GM21360 (cell line): Measurements from ENCODE around the gene EDEM1.
A peak's percentile ranks its signal among the peaks of the same experiment; 100 is the strongest.
"Not testable (repeated sequence)": the region's sequence is repeated elsewhere in the genome, so short reads cannot be mapped to it uniquely, and the experiment has no call there.

ENCODE experiments used
- ATAC-seq: cut with Tn5 transposase; IDR thresholded peaks from one replicate; pipeline ENCODE4 v1.9.1; 2021; ENCODE audit warnings: mild to moderate bottlenecking, moderate library complexity; ENCODE audit not compliant: unreplicated experiment

Gene EDEM1

DNA sequence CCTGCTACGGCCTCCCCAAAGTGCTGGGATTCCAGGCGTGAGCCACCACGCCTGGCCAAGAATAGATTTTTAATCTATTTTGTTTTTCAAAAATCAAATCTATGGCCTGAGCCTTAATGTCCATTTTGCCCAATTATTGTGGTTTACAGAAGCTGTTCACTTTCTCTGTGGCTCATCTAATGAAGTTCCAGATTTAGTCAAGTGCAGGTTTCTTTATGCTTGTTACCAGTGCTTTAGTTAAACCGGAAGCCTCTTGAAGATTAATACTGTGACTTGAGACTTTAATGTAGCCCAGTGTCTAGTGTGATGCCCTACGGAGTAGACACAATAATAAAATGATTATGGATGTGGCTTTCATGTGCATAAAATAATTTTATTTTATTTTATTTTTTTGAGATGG is 16.5 kb upstream of the EDEM1 start:
- ATAC-seq, result no peak

GRCh38 chr3:5172018-5172417 is 15.5 kb upstream of the EDEM1 start:
- ATAC-seq, result no peak

- ATAC-seq, result not testable (repeated sequence)
Observed at GRCh38 chr3:5179036-5179435, 8.5 kb upstream of the EDEM1 start.

- ATAC-seq, result peak; percentile 60
Observed at GRCh38 chr3:5181469-5182141, 5.9 kb upstream of the EDEM1 start.

DNA sequence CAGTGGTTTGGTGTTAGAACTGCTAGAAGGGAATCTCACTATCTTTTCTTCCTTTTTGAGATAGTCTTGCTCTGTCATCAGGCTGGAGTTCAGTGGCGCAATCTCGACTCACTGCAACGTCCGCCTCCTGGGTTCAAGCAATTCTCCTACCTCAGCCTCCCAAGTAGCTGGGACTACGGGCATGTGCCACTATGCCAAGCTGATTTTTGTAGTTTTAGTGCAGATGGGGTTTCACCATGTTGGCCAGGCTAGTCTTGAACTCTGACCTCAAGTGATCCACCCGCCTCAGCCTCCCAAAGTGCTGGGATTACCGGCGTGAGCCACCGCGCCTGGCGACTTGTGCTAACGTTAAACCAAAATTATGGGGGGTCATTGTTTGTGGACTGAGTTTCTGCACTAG is 3.8 kb upstream of the EDEM1 start:
- ATAC-seq, result not testable (repeated sequence)

DNA sequence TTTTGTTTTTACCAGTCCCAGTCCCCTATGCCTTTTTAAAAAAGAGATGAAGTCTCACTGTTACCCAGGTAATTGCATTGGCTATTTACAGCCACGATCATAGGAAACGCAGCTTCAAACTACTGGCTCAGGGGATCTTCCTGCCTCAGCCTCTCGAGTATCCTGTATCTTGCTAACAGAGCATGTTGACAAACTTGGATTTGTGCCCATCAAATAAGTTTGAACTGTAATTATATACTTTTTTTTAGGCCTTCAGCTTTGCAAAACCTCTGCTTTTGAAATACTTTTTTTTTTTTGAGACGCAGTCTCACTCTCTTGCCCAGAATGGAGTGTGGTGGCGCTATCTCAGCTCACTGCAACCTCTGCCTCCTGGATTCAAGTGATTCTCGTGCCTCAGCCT is 3.0 kb upstream of the EDEM1 start:
- no peak for ATAC-seq

DNA sequence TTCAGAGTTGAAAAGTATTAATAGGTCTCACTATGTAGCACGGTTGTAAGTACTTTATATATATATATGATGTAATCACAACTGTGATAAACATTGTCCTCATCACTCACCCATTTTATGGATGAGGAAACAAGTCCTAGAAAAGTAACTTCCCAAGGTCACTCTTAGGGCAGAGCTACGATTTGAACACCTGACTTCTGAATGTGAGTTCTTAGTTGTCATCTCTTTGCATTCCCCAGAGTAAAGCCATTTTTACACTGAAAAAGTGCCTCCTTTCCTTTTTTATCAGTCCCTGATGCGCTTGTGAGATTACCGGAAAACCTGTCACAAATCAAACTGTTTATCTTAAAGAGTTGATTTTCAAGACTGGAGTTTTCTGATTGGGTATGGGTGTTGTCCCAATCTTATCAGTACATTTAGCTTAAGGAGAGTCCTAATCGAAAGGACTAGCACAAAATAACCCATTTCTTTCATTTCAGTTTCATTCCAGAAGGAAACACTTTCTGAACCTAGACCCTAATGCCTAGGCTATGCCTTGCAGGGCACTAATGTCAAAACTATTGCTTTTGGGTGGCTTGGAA is 2.3 kb upstream of the EDEM1 start:
- ATAC-seq, result no peak

- peak; percentile 18 for ATAC-seq
Observed at GRCh38 chr3:5186089-5186857, 1.2 kb upstream of the EDEM1 start.

- no peak for ATAC-seq
Observed at GRCh38 chr3:5186858-5187155, 700 bp upstream of the EDEM1 start.

- ATAC-seq, result peak; percentile 3
Observed at GRCh38 chr3:5187920-5188418, 462 bp downstream of the EDEM1 start.

- ATAC-seq, result no peak
Observed at GRCh38 chr3:5188419-5189221, 1.1 kb downstream of the EDEM1 start.

DNA sequence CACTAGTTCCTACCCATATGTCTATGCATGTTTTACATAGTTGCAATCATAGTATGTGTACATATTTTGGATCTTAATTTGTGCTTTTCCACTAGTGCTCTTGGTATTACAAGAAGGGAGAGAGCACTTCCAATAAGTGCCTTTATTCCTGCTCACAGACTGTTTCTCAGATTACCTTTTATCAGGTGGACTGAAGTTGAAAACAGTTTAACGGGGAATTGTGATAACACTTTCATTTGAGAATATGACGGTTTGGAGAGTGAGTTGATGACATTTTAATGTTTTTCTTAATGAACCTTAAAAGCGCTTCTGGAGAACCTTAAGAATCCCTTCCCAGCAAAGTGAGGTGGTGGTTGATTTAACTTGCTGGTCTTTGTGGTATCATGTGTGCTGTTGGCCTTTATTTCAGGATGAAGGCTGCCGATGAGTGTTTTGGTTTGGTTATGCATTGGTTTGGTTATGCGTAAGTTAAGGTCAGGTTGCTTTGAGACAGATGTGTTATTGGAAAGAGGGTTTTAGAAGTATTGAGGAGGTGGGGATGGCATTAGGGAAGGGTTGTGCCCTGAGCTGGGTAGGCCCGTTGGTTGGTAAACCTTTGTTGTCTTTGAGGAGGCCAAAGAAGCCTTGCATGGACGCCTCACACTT is 2.8 kb downstream of the EDEM1 start:
- ATAC-seq, result no peak

- ATAC-seq, result no peak
Observed at GRCh38 chr3:5191555-5192304, 4.2 kb downstream of the EDEM1 start.

DNA sequence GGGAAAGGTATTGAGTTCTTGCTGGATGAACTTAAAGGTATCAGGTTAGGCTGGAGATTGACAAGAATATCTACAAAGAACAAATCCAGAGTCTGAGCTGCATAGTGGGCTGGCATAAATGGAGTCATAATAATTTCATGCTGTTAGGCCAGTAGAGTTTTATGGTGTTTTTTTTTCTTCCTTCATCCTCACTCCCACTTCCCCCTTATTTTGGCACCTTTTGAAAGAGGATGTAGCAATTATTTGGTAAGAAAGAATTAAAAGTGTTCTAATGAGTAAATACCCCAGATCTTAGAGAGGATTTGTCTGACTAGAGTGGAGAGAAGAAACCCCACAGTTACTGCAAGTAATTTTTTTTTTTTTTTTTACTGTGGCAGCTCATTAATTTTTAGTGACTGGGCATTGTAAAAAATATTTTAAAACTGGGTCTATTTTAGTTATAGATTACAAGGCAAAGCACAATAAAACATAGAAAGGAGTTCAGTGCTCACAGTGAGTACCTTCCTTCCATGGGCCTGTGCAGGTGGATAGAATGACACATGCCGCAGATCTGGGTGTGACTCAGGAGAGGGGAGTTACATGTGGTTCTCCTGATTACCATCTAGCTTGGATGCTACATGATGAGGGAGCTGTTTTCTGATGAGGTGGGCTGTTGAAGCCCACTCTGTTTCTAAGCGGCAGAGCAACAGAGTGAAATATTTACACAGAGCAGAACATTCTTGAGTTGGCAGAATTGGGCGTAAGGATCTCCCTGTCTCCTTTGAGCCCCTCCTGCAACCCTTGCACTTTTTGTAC is 5.3 kb downstream of the EDEM1 start:
- no peak for ATAC-seq

DNA sequence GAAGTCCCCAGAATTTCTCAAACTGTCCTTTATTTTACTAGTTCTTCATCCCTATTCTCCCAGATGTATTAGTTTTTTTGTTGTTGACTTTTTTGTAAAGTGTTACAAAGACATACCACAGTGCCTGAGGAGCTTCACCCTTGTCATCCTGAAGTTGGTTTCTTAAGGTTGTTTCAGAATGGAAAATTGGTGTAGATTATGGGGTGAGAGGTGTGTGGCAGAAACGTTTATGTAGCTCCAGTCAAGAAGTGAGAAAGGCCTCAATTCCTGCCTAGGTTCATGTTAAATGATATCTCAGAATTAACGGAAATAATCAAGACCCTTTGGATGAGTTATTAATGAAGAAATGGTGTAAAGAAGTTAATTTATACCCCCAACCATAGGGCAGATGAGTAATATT is 6.8 kb downstream of the EDEM1 start:
- ATAC-seq, result no peak

DNA sequence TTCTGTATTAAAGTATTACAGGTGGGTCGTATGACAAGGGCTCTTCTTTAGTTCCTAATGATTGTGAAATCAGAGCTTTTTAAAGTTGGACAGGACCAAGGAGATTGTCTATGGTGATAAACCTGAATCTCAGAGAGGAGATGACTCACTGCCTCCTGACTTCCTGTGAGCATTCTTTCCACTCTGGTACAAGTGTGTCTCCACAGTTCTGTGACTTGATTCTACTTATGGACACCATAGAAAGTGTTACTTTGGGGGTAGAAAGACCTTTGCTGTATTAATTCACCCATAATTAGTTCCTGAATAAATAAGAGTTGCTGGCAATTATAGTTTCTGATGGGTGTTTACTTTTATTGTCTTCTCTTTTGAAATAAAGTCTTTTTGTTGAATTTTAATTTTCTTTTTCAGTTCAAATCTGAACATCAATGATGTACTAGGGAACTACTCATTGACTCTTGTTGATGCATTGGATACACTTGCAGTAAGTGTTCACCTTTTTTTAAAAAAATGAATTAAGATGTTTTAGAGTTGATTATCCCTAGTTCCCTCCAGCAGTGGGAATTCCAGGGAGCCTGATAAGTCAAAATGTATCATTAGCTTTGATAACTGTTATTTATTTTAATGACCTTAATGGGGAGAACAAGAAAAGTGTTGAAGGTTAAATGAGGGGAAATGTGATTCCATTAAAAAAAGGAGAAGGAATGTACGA is 7.4 kb downstream of the EDEM1 start:
- peak; percentile 49 for ATAC-seq

- ATAC-seq, result no peak
Observed at GRCh38 chr3:5195605-5196004, 8.1 kb downstream of the EDEM1 start.

GRCh38 chr3:5197022-5197421 is 9.5 kb downstream of the EDEM1 start:
- ATAC-seq, result no peak
